ENCODE data around the gene PKD2.

DNA sequence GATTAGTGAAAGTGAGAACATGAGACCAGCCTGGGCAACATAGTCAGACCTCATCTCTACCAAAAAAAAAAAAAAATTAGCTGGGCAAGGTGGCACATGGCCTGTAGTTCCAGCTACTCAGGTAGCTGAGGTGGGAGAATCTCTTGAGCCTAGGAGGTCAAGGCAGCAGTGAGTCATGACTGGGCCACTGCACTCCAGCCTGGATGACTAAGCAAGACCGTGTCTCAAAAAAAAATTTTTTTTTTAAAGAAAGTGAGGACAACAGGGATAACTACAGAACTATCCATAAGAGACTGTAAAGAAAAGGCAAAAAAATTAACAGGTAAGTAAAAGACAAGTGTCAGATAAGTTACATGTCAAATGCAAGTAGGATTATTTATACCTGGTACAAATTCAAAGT lies 45.4 kb upstream of the PKD2 start:
- no peak for TF ChIP-seq POLR2A (IDR thresholded peaks at IDR 0.05)
- TF ChIP-seq, protein P1, sequence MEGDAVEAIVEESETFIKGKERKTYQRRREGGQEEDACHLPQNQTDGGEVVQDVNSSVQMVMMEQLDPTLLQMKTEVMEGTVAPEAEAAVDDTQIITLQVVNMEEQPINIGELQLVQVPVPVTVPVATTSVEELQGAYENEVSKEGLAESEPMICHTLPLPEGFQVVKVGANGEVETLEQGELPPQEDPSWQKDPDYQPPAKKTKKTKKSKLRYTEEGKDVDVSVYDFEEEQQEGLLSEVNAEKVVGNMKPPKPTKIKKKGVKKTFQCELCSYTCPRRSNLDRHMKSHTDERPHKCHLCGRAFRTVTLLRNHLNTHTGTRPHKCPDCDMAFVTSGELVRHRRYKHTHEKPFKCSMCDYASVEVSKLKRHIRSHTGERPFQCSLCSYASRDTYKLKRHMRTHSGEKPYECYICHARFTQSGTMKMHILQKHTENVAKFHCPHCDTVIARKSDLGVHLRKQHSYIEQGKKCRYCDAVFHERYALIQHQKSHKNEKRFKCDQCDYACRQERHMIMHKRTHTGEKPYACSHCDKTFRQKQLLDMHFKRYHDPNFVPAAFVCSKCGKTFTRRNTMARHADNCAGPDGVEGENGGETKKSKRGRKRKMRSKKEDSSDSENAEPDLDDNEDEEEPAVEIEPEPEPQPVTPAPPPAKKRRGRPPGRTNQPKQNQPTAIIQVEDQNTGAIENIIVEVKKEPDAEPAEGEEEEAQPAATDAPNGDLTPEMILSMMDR (IDR thresholded peaks at IDR 0.05): no peak

All from vagina (tissue), 2 donors.